Muscle of leg (tissue), 16 donors: ENCODE measurements around the gene PAN2. TPM values are rescaled to one million over a fixed set of nuclear protein-coding genes. Genes with fewer than 3 reads are reported as not detected.

Experiments
- DNase-seq: peaks from one replicate; pipeline ENCODE4 v3.0.0; 2013
- H3K27ac ChIP-seq: one replicate; pipeline ENCODE4 v1.5.1; 2013; ENCODE audit warnings: mild to moderate bottlenecking, low read length, control low read depth
- H3K27me3 ChIP-seq: one replicate; pipeline ENCODE4 v1.6.1; 2013; ENCODE audit warnings: low read length; ENCODE audit not compliant: control insufficient read depth, insufficient read depth
- H3K36me3 ChIP-seq: one replicate; pipeline ENCODE4 v1.6.1; 2013; ENCODE audit warnings: low read length; ENCODE audit not compliant: control insufficient read depth, insufficient read depth
- H3K4me1 ChIP-seq: one replicate; pipeline ENCODE4 v1.6.1; 2013; ENCODE audit warnings: low read length; ENCODE audit not compliant: control insufficient read depth, insufficient read depth
- H3K4me3 ChIP-seq: one replicate; pipeline ENCODE4 v1.5.1; 2013; ENCODE audit warnings: low read length, control low read depth
- H3K9me3 ChIP-seq: replicated peaks from 2 replicates; pipeline ENCODE4 v1.6.1; 2013; ENCODE audit warnings: low read depth, low read length; ENCODE audit not compliant: control insufficient read depth
- WGBS: methylation state at CpG from one replicate; pipeline ENCODE4 v1.1.5; 2013; ENCODE audit warnings: missing lambda C conversion rate; ENCODE audit not compliant: insufficient coverage; 5-methylcytosine and 5-hydroxymethylcytosine counted together
- long read RNA-seq, 11 donors: transcript quantifications; one replicate each; lab custom pipeline, GENCODE V29; 2026
- polyA plus RNA-seq, 8 donors: library from polyadenylated mRNA; unstranded; fragments of 120-200 nt; gene quantifications; one replicate each; pipeline versions ENCODE4 v1.2.1 to v1.2.3, GENCODE V29; 2013; ENCODE audit warnings: inconsistent platforms in 1 of 8, low replicate concordance in 1 of 8; ENCODE audit not compliant: insufficient read length in 8 of 8, insufficient read depth in 1 of 8
- total RNA-seq: library from RNA; stranded (reverse); fragments of 120-200 nt; gene quantifications from one replicate; pipeline ENCODE4 v1.2.4, GENCODE V29; 2013

Gene PAN2
- total RNA-seq (39.8 TPM), polyA plus RNA-seq (10 to 100 TPM; 27.9 to 49.6 (median 41.9) TPM)
- long read RNA-seq, donor 1, full-length matches to known transcripts, result 4 of 4 reads
- long read RNA-seq, donor 1, partial matches to known transcripts, result 0 of 4 reads
- long read RNA-seq, donor 1, other reads (novel, unspliced or antisense), result 0 of 4 reads
- long read RNA-seq, donor 2, result 0 reads
- long read RNA-seq, donor 3, full-length matches to known transcripts, result 2 of 2 reads
- long read RNA-seq, donor 3, partial matches to known transcripts, result 0 of 2 reads
- long read RNA-seq, donor 3, other reads (novel, unspliced or antisense), result 0 of 2 reads
- long read RNA-seq, donor 4, result 0 reads
- long read RNA-seq, donor 5, full-length matches to known transcripts, result 3 of 3 reads
- long read RNA-seq, donor 5, partial matches to known transcripts, result 0 of 3 reads
- long read RNA-seq, donor 5, other reads (novel, unspliced or antisense), result 0 of 3 reads
- long read RNA-seq, donor 6, full-length matches to known transcripts, result 4 of 4 reads
- long read RNA-seq, donor 6, partial matches to known transcripts, result 0 of 4 reads
- long read RNA-seq, donor 6, other reads (novel, unspliced or antisense), result 0 of 4 reads
- long read RNA-seq, donor 7, full-length matches to known transcripts, result 3 of 20 reads
- long read RNA-seq, donor 7, partial matches to known transcripts, result 17 of 20 reads
- long read RNA-seq, donor 7, other reads (novel, unspliced or antisense), result 0 of 20 reads
- long read RNA-seq, donor 8, result 0 reads
- long read RNA-seq, donor 9, full-length matches to known transcripts, result 1 of 1 reads
- long read RNA-seq, donor 9, partial matches to known transcripts, result 0 of 1 reads
- long read RNA-seq, donor 9, other reads (novel, unspliced or antisense), result 0 of 1 reads
- long read RNA-seq, donor 10, full-length matches to known transcripts, result 2 of 2 reads
- long read RNA-seq, donor 10, partial matches to known transcripts, result 0 of 2 reads
- long read RNA-seq, donor 10, other reads (novel, unspliced or antisense), result 0 of 2 reads
- long read RNA-seq, donor 11, full-length matches to known transcripts, result 4 of 4 reads
- long read RNA-seq, donor 11, partial matches to known transcripts, result 0 of 4 reads
- long read RNA-seq, donor 11, other reads (novel, unspliced or antisense), result 0 of 4 reads

- Histone ChIP-seq H3K9me3 (no peaks in the 10 kb centered on the region), H3K27ac (peak within 1 kb of the TSS; percentile 95), H3K27me3 (no peaks in the 10 kb centered on the region), H3K36me3 (no peaks in the 10 kb centered on the region), H3K4me1 (peaks cover 13% of the 10 kb centered on the region), H3K4me3 (peak within 1 kb of the TSS; percentile 57)
- peak; percentile 99 for DNase-seq
- WGBS, result under 1% methylated on average over 23 of the region's 45 CpGs
These were observed at the start of gene PAN2 for GRCh38 chr12:56333679-56334489. Gene PAN2, minus strand, starts transcription at chr12:56334000. Its CDS starts 906 bp downstream, at chr12:56333094.

- Histone ChIP-seq H3K4me3 (no peak overlapping the region), H3K27me3 (no peaks in the 10 kb centered on the region), H3K36me3 (no peaks in the 10 kb centered on the region), H3K4me1 (no peaks in the 10 kb centered on the region), H3K9me3 (no peaks in the 10 kb centered on the region), H3K27ac (no peak overlapping the region)
- no peak for DNase-seq
- 95% methylated on average over 8 of the region's 16 CpGs for WGBS
These were observed 48.8 kb upstream of the PAN2 start for GRCh38 chr12:56382611-56383010.

GRCh38 chr12:56377989-56378316 lies 44.2 kb upstream of the PAN2 start:
- no peak for DNase-seq
- H3K4me1 ChIP-seq, result no peaks in the 10 kb centered on the region
- no peaks in the 10 kb centered on the region for H3K27me3 ChIP-seq
- no peaks in the 10 kb centered on the region for H3K36me3 ChIP-seq
- H3K4me3 ChIP-seq, result no peak overlapping the region
- H3K27ac ChIP-seq, result no peak overlapping the region
- no peaks in the 10 kb centered on the region for H3K9me3 ChIP-seq
- WGBS, result no CpG with 5 or more reads among the region's 1 CpG

- H3K4me1 ChIP-seq, result no peaks in the 10 kb centered on the region
- DNase-seq, result no peak
- H3K9me3 ChIP-seq, result no peaks in the 10 kb centered on the region
- H3K27ac ChIP-seq, result no peak overlapping the region
- H3K36me3 ChIP-seq, result no peaks in the 10 kb centered on the region
- no peak overlapping the region for H3K4me3 ChIP-seq
- no peaks in the 10 kb centered on the region for H3K27me3 ChIP-seq
- WGBS, result 67% methylated on average over 1 of the region's 4 CpGs
These were observed 43.6 kb upstream of the PAN2 start for GRCh38 chr12:56377310-56377988.

GRCh38 chr12:56375598-56376434 lies 42.0 kb upstream of the PAN2 start:
- H3K4me3 ChIP-seq, result no peak overlapping the region
- H3K9me3 ChIP-seq, result no peaks in the 10 kb centered on the region
- H3K4me1 ChIP-seq, result no peaks in the 10 kb centered on the region
- H3K27ac ChIP-seq, result no peak overlapping the region
- DNase-seq, result peak; percentile 21
- 70% methylated on average over 1 of the region's 11 CpGs for WGBS
- H3K36me3 ChIP-seq, result no peaks in the 10 kb centered on the region
- no peaks in the 10 kb centered on the region for H3K27me3 ChIP-seq

- no peak overlapping the region for H3K27ac ChIP-seq
- H3K4me1 ChIP-seq, result no peaks in the 10 kb centered on the region
- H3K4me3 ChIP-seq, result no peak overlapping the region
- DNase-seq, result no peak
- H3K36me3 ChIP-seq, result no peaks in the 10 kb centered on the region
- no peaks in the 10 kb centered on the region for H3K27me3 ChIP-seq
- WGBS, result 100% methylated on average over 3 of the region's 7 CpGs
- H3K9me3 ChIP-seq, result no peaks in the 10 kb centered on the region
These were observed 41.2 kb upstream of the PAN2 start for GRCh38 chr12:56374726-56375597.

GRCh38 chr12:56373515-56373914 lies 39.7 kb upstream of the PAN2 start:
- no peak for DNase-seq
- no peak overlapping the region for H3K4me3 ChIP-seq
- no peaks in the 10 kb centered on the region for H3K4me1 ChIP-seq
- H3K36me3 ChIP-seq, result no peaks in the 10 kb centered on the region
- no peaks in the 10 kb centered on the region for H3K9me3 ChIP-seq
- WGBS, result no CpG with 5 or more reads among the region's 1 CpG
- no peak overlapping the region for H3K27ac ChIP-seq
- H3K27me3 ChIP-seq, result no peaks in the 10 kb centered on the region

GRCh38 chr12:56366948-56367347 lies 33.1 kb upstream of the PAN2 start:
- no peak overlapping the region for H3K27ac ChIP-seq
- no peaks in the 10 kb centered on the region for H3K4me1 ChIP-seq
- H3K36me3 ChIP-seq, result no peaks in the 10 kb centered on the region
- no peak overlapping the region for H3K4me3 ChIP-seq
- H3K9me3 ChIP-seq, result no peaks in the 10 kb centered on the region
- DNase-seq, result no peak
- no peaks in the 10 kb centered on the region for H3K27me3 ChIP-seq
- no CpG with 5 or more reads among the region's 3 CpGs for WGBS
